Measurements from ENCODE around the gene NDUFB8. TPM values are rescaled to one million over a fixed set of nuclear protein-coding genes. Genes with fewer than 3 reads are reported as not detected.

NDUFB8 gene
- total and polyA plus RNA-seq, 8 donors: 112 to 147 (median 134) TPM

DNA sequence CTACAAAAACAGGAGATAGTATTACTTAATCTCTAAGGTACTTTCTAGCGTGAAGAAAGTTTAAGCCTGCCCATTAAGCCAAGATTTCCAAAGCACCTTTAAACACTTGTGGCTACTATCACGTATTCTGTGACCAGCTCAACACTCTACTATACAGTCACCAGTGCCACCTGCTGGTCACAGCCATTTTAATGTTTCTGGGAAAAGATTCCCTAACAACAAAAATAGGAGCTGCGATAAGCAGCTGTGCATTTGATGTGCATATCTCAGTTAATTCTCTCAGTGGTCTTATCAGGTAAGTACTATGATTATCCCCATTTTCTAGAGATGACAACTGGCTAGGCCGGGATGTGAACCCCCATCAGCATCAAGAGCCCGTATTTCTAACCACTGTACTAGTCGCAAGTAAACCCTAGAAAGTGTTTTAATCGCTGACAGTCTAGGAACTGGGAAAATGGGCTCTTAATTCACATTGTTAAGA, 10.9 kb downstream of the NDUFB8 start:
- H3K27me3 ChIP-seq: peaks cover 0 to 13% of the 10 kb centered on the region in 2 donors
- no peaks in the 10 kb centered on the region for H3K9me3 ChIP-seq
- peak; percentile 60 to 61 for TF ChIP-seq CTCF (IDR thresholded peaks at IDR 0.05)
- H3K27ac ChIP-seq: no peak overlapping the region
- intact Hi-C loops (cut with DNase I): loop anchor here in 1 of 2 donors (10.0 kb wide), 1 partner anchor 184 kb away; the partner anchor contains the start of gene PKD2L1
- peaks cover 0 to 37% of the 10 kb centered on the region in 2 donors for H3K36me3 ChIP-seq
- H3K4me1 ChIP-seq: peaks cover 9 to 17% of the 10 kb centered on the region in 2 donors
- peak overlapping the region in 1 of 2 donors; percentile 30 for H3K4me3 ChIP-seq
- ATAC-seq (peak; percentile 93), DNase-seq (peak in 3 of 4 donors; percentile 38 to 62 (median 51))

GRCh38 chr10:100516847-100517246, 12.8 kb downstream of the NDUFB8 start:
- H3K4me1 ChIP-seq: peaks cover 9 to 17% of the 10 kb centered on the region in 2 donors
- no peak overlapping the region for H3K27ac ChIP-seq
- peaks cover 0 to 13% of the 10 kb centered on the region in 2 donors for H3K27me3 ChIP-seq
- no peak for TF ChIP-seq CTCF (IDR thresholded peaks at IDR 0.05)
- H3K4me3 ChIP-seq: no peak overlapping the region
- intact Hi-C loops (cut with DNase I): loop anchor here in 1 of 2 donors (10.0 kb wide), 1 partner anchor 182 kb away; the partner anchor contains the start of gene PKD2L1
- peaks cover 0 to 31% of the 10 kb centered on the region in 2 donors for H3K36me3 ChIP-seq
- DNase-seq (no peak), ATAC-seq (no peak)
- H3K9me3 ChIP-seq: no peaks in the 10 kb centered on the region

GRCh38 chr10:100515612-100516011, 14.1 kb downstream of the NDUFB8 start:
- no peak for ATAC-seq
- H3K27me3 ChIP-seq: peaks cover 0 to 13% of the 10 kb centered on the region in 2 donors
- intact Hi-C loops (cut with DNase I): loop anchor here in 1 of 2 donors (10.0 kb wide), 1 partner anchor 181 kb away; the partner anchor contains the start of gene PKD2L1

GRCh38 chr10:100510533-100511308, 18.9 kb downstream of the NDUFB8 start:
- DNase-seq (no peak), ATAC-seq (no peak)
- peak overlapping the region in 1 of 2 donors; percentile 7 for H3K27ac ChIP-seq
- H3K4me1 ChIP-seq: peaks cover 0 to 28% of the 10 kb centered on the region in 2 donors
- H3K36me3 ChIP-seq: peaks cover 0 to 40% of the 10 kb centered on the region in 2 donors
- H3K4me3 ChIP-seq: no peak overlapping the region
- intact Hi-C loops (cut with DNase I): loop anchor here in 1 of 2 donors (10.0 kb wide), 1 partner anchor 176 kb away; the partner anchor contains the start of gene PKD2L1
- no peaks in the 10 kb centered on the region for H3K27me3 ChIP-seq
- TF ChIP-seq CTCF (IDR thresholded peaks at IDR 0.05): no peak
- H3K9me3 ChIP-seq: no peaks in the 10 kb centered on the region

More at GRCh38 chr10:100515612-100516011, 14.1 kb downstream of the NDUFB8 start:
- peaks cover 9 to 27% of the 10 kb centered on the region in 2 donors for H3K4me1 ChIP-seq
- H3K36me3 ChIP-seq: peaks cover 0 to 31% of the 10 kb centered on the region in 2 donors
- no peak for TF ChIP-seq CTCF (IDR thresholded peaks at IDR 0.05)
- no peak for DNase-seq
- no peaks in the 10 kb centered on the region for H3K9me3 ChIP-seq
- no peak overlapping the region for H3K4me3 ChIP-seq
- no peak overlapping the region for H3K27ac ChIP-seq

GRCh38 chr10:100509241-100509840, 20.3 kb downstream of the NDUFB8 start:
- no peak overlapping the region for H3K27ac ChIP-seq
- no peak overlapping the region for H3K4me3 ChIP-seq
- intact Hi-C loops (cut with DNase I): no loop called here
- TF ChIP-seq CTCF (IDR thresholded peaks at IDR 0.05): no peak
- ATAC-seq (no peak), DNase-seq (no peak)
- H3K9me3 ChIP-seq: no peaks in the 10 kb centered on the region
- no peaks in the 10 kb centered on the region for H3K27me3 ChIP-seq
- peaks cover 0 to 28% of the 10 kb centered on the region in 2 donors for H3K4me1 ChIP-seq
- H3K36me3 ChIP-seq: peaks cover 0 to 34% of the 10 kb centered on the region in 2 donors

Data from left lung (tissue), 10 donors.